Measurements from ENCODE around the gene CDX2.
"Not testable (repeated sequence)": the region's sequence is repeated elsewhere in the genome, so short reads cannot be mapped to it uniquely, and the experiment has no call there.

The CDX2 gene, protein sequence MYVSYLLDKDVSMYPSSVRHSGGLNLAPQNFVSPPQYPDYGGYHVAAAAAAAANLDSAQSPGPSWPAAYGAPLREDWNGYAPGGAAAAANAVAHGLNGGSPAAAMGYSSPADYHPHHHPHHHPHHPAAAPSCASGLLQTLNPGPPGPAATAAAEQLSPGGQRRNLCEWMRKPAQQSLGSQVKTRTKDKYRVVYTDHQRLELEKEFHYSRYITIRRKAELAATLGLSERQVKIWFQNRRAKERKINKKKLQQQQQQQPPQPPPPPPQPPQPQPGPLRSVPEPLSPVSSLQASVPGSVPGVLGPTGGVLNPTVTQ

DNA sequence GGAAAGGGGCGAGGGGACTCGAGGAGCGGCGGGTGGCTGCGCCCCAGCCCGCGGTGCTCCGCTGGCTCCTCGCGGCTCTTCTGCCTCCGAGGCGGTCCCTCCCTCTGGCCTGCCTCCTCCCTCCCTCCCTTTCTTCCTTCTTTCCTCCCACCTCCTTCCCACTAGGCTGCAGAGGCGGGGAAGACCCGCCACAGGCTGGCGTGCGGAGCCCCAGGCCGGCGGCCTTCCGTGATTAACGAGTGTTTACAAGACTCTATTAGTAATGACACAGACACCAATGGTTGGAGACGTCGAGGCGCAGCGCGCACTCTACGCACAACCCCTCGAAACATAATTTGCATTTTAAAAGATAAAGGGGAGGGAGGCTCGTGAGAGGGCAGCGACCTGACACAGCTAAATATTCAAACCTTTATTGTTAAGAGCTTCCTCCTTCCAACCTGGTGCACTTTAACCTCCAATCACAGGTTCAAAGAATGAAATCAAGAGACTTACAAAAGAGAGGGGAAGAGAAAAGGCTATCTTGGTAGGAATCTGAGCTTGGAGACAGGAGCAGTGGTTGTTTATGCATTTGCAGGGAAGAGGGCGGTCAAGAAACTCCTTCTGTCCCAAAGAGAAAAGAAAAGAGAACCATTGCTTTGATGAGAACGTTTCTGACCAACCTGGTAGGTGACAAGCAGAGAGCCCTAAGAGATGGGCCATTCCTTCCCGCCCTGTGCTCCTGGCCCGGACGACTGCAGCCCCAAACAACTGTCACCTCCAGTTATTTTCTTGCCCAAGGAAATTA, at the start of gene CDX2:
Gene CDX2, minus strand, starts transcription at position 234 of the 784 bp plus-strand sequence. CDS start 309 bp downstream, outside the sequence.
- peak; percentile 51 for DNase-seq

DNA sequence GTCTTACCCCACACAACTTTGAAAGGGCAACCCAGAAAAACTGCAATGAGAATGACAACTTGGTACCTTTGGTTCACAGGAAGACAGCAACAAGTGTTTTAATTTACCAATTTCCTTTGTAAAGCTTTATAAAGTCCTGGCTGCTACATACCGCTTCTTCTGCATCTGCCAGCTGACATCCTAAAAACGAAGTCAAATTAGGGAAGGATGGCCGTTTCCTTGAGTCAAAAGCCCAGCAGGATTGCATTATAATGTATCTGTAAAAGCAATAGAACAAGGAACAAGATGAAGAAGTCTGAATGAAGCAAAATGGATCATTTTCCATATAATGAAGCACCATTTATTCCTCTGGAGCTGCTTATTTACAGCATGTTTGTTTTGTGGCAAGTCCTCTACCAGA, 45.2 kb upstream of the CDX2 start:
- no peak for DNase-seq

DNA sequence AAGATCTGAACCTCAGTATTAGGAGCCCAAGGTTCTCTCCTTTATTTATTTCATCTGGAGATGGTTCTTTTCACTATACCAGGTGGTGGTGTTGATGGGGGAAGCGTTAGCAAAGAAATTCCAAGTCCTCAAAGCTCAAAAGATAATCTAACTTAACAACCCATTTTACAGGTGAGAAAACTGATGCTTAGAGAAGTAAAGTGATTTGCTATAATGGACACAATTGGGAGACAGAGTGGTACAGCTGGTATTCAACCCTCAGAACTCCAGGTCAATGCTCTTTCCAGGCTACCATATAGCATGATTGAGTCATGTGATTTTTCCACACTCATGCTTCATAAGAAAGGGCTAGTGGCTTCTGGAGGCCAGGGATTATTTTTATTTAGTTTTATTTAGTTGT, 44.4 kb upstream of the CDX2 start:
- DNase-seq, result no peak

DNA sequence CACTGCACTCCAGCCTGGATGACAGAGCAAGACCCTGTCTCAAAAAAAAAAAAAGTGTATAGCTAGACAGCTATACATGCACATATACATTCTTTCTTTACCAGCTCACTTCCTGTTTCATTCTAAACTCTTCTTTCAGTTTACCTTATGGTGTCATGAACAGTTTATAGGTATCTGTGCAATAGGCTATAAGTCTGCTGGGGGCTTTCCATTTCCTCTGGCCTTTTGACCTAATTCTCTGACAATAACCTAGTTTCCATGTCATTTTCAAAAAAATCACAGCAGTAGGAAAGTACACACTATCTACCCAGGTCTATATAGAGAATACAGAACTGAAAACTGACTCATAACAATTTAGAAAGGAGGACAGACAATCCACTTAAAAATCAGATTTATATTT, 43.8 kb upstream of the CDX2 start:
- DNase-seq, result no peak

DNA sequence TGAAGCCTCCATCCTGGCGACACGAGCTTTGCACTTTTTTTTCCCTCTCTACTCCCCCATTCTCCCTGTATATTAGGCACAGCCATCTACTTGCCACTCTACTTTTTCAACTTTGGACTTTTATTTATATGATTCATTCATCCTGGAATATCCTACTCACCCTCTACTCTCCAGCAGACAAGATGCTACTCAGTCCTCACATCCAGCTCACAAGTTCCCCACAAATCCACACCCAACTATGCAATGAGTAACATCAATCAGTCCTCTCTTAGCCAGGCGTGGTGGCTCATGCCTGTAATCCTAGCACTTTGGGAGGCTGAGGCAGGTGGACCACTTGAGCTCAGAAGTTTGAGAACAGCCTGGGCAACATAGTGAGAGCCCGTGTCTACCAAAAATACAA, 43.3 kb upstream of the CDX2 start:
- no peak for DNase-seq

DNA sequence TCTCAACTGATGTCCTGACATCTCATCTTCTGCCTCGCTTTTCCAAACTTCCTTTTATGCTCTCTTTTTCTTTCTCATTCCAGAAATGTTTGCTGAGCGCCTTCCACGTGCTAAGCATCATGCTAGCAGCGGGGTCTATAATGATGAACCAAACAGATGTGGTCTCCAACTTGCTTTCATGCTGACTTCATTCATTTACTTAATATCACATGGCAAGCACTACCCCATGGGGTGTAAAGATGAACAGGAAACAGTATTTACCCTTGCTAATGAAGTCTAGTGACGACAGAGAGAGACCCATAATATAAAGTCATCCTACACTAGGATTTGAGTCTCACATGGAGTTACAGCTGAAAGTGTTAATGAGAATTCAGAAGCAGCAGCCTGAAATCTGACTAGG, 40.9 kb upstream of the CDX2 start:
- DNase-seq, result no peak

DNA sequence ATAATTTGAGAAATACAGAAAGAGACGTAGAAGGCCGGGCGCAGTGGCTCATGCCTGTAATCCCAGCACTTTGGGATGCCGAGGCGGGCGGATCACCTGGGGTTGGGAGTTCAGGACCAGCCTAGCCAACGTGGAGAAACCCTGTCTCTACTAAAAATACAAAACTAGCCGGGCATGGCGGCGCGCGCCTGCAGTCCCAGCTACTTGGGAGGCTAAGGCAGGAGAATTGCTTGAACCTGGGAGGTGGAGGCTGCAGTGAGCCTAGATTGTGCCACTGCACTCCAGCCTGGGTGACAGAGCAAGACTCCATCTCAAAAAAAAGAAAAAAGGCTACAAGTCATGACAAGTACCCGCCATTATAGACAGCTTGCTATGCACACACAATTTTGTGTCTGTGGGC, 35.9 kb upstream of the CDX2 start:
- not testable (repeated sequence) for DNase-seq

DNA sequence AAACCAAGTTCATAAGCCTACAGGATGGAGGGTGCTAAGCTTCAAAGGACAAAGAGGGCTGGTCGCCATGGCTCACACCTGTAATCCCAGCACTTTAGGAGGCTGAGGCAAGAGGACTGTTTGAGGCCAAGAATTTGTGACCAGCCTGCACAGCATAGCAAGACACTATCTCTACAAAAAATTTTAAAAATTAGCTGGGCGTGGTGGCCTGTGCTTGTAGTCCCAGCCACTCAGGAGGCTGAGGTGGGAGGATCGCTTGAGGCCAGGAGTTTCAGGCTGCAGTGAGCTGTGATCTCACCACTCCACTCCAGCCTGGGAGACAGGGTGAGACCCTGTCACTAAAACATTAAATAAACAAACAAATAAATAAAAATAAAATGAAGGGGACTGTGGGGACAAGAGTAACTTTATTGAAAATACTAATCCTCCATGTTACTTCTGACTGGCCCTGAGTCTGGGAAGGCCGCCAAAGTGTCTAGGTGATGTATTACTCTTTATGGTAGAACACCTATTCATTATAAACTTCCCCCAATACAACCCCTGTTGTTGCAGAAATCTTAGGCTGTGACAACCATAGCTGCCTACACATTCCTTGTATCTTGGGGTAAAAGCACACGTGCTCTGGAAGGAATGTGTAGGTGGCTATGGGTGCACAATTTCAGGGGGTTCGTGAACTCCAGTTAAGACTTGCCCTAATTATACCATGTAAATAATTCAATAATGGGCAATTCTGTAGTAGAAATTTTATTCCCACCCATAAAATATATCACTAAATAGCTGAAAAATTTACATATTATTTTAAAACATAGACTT, 34.0 kb upstream of the CDX2 start:
- DNase-seq, result no peak

DNA sequence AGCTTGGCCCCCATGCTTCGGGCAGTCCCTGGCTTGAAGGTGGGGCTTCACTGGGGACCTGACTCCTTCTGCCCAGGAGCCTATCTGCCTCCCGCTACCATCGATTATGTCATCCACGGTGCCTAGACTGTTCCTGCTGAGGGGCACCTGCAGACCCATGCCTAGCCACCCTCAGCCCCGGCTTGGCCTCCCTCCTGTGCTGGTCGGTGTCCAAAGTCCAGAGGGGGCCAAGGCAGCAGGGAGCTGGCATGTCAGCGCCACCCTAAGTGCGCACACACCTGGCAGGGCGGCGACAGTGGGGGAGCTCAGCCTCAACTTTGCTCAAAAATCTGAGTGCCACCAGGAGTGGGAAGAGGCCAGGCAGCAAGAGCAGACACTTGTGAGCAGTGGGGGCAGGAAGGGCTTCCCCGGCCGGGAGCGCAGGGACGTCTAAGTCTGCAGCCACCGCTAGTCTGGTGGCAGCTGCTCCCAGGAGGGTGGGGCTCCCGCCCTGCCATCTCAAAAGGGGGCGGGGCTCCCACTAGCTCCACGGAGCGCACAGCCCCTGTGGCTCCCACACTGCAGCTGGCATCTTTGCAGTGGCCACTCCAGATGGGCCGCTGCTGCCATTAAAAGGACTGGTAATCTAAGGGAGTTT, 32.8 kb upstream of the CDX2 start:
- DNase-seq, result no peak

DNA sequence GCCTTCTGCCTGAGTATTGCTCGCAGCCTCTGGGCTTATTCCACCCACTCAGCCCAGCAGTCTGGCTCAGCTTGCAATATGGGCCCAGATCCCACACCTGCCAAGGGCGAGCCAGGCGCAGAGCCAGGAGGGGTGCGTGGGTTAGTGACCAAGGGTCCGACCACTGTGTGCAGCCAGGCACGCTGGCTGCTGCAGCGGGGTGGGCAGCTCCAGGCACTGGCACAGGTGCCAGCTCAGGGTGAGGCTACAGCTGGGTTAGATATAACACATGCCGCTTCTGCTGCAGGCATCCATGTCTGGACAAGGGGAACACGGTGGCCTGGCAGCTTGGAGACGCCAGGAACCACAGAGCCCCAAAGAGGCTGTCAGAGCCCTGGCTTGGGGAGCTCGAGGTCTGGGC, 31.9 kb upstream of the CDX2 start:
- DNase-seq, result no peak

DNA sequence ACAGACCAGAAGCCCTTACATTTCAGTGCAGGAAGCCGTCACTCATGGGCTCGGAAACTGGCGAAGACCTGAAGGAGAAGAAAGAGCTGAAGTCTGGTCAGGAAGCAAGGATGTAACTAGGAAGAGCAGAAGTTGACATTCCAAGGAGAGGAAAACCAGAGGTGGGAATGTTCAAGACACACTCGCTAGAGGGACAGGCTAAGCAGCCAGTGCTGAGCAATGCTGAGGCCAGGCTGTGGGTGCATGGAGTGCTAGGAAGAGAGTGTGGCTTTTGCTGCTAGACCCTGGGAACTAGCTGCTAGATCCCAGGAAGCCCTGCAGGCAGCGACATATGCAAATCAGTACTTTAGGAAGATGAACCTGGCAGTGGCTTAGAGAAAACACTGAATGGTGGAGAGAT, 31.5 kb upstream of the CDX2 start:
- DNase-seq, result no peak

DNA sequence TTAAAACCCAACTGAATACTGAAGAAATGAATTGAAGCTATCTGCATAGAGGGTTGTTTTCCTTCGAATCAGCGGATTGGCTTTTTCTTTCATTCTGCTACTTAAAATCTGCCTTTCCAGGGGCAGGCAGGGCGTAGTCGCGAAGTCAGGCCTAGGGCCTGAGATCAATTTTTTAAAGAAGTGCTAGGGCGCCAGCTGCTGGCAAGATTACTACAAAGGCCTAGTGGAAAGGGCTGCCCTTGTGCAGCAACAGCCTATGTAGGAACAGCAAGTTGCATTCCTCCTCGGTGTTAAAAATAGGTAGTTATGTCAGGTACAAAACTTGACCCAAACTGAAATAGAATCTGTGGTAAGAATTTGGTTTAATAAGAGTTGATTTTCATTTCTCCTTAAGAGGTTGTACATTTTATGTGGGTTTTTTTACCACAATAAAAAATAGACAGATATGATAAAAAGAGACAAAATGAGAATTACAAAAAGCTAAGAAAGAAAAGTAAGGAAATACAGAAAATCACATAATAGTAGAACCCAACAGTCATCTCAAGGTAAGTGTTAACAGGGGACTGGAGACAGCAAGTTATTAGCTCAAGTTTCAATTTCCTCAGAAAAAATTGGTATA, 28.9 kb upstream of the CDX2 start:
- no peak for DNase-seq

DNA sequence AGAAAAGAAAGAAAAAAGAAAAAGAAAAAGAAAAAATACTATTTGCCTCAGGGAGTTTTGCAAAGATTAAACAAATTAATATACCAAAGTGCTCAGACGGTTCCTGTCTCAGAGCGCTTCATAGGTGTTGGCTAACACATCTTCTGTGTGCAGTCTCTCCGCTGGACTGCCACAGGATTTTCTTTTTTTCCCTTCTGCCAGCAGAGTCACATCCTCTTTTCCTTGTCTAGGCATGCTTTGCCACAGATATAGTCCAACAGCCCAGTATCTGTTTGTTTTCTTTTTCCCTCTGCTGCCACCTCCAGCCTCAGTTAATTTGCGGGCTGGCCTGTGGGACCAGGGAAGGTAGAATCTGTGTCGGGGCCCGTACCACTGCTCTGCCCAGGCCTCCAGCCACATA, 22.8 kb upstream of the CDX2 start:
- no peak for DNase-seq

DNA sequence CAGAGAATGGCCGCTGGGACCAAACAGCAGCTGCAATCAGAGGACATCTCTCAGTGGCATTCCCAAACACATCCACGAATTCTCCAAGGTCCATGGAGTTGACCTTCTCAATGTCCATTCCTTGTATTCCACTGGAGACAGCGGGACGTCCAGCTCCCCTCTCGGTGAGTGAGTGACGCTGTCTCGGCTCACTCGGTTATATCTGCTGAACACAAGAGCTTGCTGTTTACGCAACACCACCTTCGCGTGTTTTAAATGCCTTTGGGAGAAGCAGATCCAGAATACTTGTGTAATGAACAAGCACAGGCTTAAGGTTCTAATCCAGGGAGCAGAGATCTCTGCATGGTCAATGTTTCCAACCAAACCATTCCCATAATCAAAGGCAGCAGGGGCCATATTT, 19.4 kb upstream of the CDX2 start, which contains the start of gene URAD:
Gene URAD, minus strand, starts transcription at position 174 of the 400 bp plus-strand sequence. Its CDS starts 56 bp downstream, at position 118.
- no peak for DNase-seq

DNA sequence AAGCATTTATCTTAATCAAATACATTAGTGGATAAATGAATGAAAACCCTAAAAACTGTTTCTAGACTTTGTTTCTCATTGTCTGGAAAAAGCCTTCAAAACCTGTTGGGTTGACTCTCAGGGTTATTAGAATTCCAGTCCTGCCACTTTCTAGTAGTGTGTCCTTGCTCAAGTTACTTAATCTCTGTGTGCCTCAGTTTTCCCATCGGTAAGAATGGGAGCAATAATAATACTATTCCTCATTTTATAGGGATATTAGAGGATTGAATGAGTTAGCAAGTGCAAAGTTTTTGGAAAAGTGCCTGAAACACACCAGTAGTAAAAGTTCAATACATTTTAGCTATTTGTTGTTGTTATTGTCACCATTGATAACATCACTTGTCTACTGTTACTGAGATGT, 16.5 kb upstream of the CDX2 start:
- no peak for DNase-seq

DNA sequence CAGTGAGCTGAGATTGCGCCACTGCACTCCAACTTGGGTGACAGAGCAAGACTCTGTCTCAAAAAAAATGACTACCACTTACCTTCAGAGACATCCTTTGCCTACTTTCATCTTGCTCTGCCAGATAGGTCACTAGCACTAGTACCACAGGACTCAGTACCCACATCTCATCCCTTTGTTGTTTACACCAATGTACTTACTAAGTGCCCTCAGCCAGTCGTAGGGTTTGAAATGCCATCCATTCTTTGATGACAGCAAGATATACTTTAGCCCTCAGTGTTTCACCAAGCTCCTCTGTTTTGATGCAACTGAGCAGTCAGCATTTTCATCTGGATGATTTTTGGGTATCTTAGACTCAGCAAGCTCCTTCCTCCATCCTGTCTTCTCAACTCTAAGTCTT, 13.2 kb upstream of the CDX2 start:
- no peak for DNase-seq

DNA sequence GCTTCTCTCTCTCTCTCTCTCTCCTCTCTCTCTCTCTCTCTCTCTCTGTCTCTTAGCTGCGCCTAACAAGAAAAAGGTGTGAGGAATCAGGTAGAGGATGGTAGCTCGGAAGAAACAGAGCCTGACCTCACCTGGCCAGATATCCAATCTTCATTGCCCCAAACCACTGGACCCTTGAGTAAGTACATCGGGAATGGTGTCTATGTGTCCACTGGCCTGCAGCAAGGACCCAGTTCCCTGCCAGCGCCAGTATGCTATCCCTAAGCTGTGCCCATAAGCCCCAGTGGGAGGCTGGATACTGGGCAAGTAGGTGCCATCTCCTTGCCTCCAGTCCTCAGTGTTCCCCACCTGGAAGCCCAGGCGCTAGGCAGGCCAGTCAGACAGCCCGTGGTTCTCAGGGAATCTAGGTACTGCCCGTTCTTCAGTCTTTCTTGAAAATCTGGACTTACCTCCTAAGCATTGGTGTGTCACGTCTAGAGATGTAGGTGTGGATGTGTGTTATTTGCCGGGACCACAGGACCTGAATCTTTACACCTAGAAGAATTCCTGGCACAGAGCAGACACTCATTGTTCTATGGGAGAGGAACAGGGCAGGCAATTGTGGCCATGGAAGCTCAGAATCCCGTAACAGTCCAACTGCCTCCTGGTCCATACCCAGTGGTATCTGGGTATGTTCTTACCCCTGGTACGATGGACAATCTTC, 12.0 kb upstream of the CDX2 start:
- no peak for DNase-seq

DNA sequence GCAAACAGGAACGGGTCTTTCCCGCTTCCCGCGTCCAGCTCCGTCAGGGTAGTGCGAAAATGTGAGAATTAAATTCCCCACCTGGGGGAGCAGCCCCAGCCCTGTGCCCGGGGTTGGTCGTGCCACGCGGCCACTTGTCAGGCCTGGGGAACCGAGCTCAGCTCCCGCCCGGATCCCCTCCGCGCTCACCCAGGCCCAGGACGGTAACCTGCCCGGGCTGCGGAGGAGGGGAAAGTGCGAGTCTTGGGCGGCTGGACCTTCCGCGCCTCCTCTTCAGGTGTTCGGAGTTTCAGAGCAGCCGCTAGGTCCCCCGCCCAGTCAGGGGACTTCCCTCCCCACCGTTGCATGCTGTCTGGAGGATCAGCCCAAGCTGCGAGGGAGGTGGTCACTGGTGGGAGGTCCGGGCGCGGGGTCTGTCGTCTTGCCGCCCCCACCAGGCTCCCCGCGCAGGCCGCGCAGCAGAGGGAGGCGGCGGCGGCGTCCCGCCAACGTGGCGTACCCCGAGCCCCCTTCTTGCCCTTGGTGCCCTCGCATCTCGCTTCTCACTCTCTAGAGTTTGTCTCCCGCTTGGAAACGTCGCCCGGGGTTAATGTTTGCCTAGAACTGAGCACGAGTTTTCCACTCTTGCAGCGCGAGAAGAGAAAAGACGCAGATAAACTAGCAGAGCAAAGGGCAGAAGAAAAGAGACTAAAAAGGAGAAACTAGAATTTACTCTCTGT, 11.3 kb upstream of the CDX2 start:
- no peak for DNase-seq

DNA sequence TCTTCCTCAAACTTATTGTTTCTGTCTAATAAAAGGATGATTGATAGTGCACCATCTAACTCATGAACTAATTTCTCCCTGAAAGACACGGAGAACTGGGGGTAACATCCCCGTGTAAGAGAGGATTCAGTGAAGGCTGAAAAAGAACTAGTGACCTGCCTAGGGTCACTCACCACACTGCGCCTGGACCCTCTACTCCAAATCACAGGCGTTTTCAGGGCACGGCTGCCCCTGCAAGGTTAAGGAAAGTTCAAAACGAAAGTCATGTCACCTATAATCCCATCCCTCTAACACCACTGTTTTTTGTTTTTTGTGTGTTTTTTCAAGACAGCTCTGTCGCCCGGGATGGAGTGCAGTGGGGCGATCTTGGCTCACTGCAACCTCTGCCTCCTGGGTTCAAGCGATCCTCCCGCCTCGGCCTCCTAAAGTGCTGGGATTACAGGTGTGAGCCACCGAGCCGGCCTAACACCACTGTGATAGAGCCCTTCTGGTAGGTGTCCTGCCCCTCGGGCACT, 10.7 kb upstream of the CDX2 start:
- no peak for DNase-seq

DNA sequence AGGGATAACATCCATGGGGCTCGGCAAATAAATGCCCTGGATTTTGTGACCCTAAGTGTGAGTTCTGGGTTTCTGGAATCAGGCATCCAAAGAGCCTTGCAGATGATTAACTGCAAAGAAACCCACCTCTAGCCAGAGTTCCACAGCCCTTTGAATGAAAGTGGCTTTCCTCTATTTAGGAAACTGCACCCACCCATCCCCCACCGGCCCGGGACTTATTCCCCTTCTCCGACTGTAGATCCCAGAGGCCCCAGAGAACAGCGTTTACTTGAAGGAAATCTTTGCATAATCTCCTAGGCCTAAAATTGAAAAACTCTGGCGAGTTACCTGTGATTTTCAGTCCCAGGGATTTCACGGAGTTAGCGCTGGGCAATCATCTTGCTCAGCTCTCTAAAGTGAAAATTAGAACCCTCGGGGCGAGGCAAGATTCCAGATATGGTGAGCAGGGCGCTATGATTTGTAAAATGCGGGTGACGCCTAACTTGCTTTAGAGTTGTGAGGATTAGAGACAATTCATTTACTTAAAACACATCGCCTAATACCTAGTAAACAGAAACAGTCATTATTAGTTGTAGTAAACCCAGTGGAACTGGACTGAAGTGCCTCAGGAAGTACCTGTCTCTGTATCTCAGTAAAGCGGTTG, 10.0 kb upstream of the CDX2 start:
- DNase-seq, result no peak
